ENCODE results near the gene ABHD1.

DNA sequence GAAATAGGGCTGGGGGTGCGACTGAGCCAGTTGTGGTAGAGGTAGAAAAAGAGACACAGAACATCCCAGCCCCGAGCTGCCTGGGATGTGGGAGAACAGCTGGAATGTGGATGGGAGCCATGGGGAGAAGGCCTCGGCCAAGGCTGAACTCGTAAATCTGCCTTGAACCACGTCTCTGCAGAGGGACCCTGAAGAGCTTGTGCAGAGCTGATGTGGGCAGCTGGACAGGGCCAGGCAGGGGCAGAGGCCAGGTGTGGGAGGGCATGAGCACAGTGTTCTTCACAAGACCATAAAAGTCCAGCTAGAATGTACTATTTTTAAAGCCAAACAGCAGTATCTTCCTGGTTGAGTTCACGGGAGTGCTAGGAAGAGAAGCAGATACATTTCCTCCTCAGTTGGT, 30.9 kb downstream of the ABHD1 start:
- TF ChIP-seq, protein P1, sequence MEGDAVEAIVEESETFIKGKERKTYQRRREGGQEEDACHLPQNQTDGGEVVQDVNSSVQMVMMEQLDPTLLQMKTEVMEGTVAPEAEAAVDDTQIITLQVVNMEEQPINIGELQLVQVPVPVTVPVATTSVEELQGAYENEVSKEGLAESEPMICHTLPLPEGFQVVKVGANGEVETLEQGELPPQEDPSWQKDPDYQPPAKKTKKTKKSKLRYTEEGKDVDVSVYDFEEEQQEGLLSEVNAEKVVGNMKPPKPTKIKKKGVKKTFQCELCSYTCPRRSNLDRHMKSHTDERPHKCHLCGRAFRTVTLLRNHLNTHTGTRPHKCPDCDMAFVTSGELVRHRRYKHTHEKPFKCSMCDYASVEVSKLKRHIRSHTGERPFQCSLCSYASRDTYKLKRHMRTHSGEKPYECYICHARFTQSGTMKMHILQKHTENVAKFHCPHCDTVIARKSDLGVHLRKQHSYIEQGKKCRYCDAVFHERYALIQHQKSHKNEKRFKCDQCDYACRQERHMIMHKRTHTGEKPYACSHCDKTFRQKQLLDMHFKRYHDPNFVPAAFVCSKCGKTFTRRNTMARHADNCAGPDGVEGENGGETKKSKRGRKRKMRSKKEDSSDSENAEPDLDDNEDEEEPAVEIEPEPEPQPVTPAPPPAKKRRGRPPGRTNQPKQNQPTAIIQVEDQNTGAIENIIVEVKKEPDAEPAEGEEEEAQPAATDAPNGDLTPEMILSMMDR (IDR thresholded peaks at IDR 0.05; ENCODE audit: low read depth, low read length), result no peak
- no peak for TF ChIP-seq EZH2phosphoT487 (IDR thresholded peaks at IDR 0.05; ENCODE audit: low read depth)

Data from OCI-LY3 (cell line).